Measurements from ENCODE around the gene THUMPD3. TPM values are rescaled to one million over a fixed set of nuclear protein-coding genes. Genes with fewer than 3 reads are reported as not detected.
A peak's percentile ranks its signal among the peaks of the same experiment; 100 is the strongest.

Gene THUMPD3
- total and polyA plus RNA-seq, 2 of the 13 experiments (the other 11 are each of a cell fraction or from before 2014, with no cell fraction given), result 31.2 to 44.1 TPM

GRCh38 chr3:9339761-9340471 lies 22.9 kb upstream of the THUMPD3 start (continued):
- no peak for TF ChIP-seq ZFP91 (CRISPR knock-in tag; IDR thresholded peaks at IDR 0.05; ENCODE audit: borderline replicate concordance)
- TF ChIP-seq KLF11 (CRISPR knock-in tag; IDR thresholded peaks at IDR 0.05), result no peak

- H3K4me3 ChIP-seq (replicated peaks in 1 of 3; ENCODE audit: insufficient read depth in 1 of 3, low read depth in 2 of 3, low read length in 3 of 3), result no peak overlapping the region
- intact Hi-C loops (cut with micrococcal nuclease; ENCODE audit: unreplicated experiment), result no loop called here
- FAIRE-seq (no peak), ATAC-seq (peak; percentile 74), DNase-seq (ENCODE audit: low spot score) (peak; percentile 41)
- H3K9ac ChIP-seq (ENCODE audit: insufficient read depth, low read depth, low read length), result no peak overlapping the region
- in situ Hi-C loops (cut with HindIII; ENCODE audit: extremely low pct_ligation_motif_present, low pct_unique_long_range_greater_than_20kb), result no loop called here
- no peaks in the 10 kb centered on the region for H4K20me1 ChIP-seq (ENCODE audit: insufficient read depth, low read length)
- no peak overlapping the region for H3K27ac ChIP-seq (ENCODE audit: extremely low read length, insufficient read depth, low read length)
- H3K9me3 ChIP-seq (ENCODE audit: low read length), result no peaks in the 10 kb centered on the region
- no peak overlapping the region for H2AFZ ChIP-seq (ENCODE audit: low read length)
- peaks cover 23% of the 10 kb centered on the region for H3K4me1 ChIP-seq (ENCODE audit: insufficient read depth, low read length)
- ChIA-PET CTCF (ENCODE audit: low intra/inter-chr PET ratio, low total read pairs) (no interaction called here), POLR2A (no interaction called here)
- TF ChIP-seq FOSL2 (CRISPR knock-in tag; IDR thresholded peaks at IDR 0.05), result peak; percentile 60
- TF ChIP-seq HINFP (CRISPR knock-in tag; IDR thresholded peaks at IDR 0.05; ENCODE audit: low read depth), result no peak
- TF ChIP-seq NR2F2 (IDR thresholded peaks at IDR 0.05; ENCODE audit: borderline replicate concordance, low read depth), result no peak
- no peak for TF ChIP-seq BCL3 (CRISPR knock-in tag; IDR thresholded peaks at IDR 0.05)
- 0 out of 2 replicates have a peak, but pooled peaks have one; percentile 25 for TF ChIP-seq NR2F6 (IDR thresholded peaks at IDR 0.05)
- TF ChIP-seq NR2F6 (CRISPR knock-in tag; IDR thresholded peaks at IDR 0.05), result no peak
- BruUV-seq (replicated peaks), result no TSS peak
- H3K4me2 ChIP-seq (ENCODE audit: low read depth, low read length), result no peak overlapping the region
- no peaks in the 10 kb centered on the region for H3K36me3 ChIP-seq (replicated peaks in 1 of 2; ENCODE audit: control insufficient read depth in 1 of 2, insufficient read depth in 2 of 2, low read length in 2 of 2)
- 63% methylated on average over 3 of the region's 3 CpGs for WGBS (ENCODE audit: low lambda C conversion rate)
- no peaks in the 10 kb centered on the region for H3K79me2 ChIP-seq (ENCODE audit: insufficient read depth, low read length)
- H3K27me3 ChIP-seq (ENCODE audit: control insufficient read depth in 1 of 2, insufficient read depth in 2 of 2, low read length in 2 of 2), result no peaks in the 10 kb centered on the region
Measured at GRCh38 chr3:9340472-9340902, 22.4 kb upstream of the THUMPD3 start.

Measured in HepG2 (cell line).